Measurements from ENCODE around the gene SLC27A5. TPM values are rescaled to one million over a fixed set of nuclear protein-coding genes. Genes with fewer than 3 reads are reported as not detected.
"Not testable (repeated sequence)": the region's sequence is repeated elsewhere in the genome, so short reads cannot be mapped to it uniquely, and the experiment has no call there.

SLC27A5 gene
- total and polyA plus RNA-seq, 9 of the 15 experiments (the other 6 are each of a cell fraction or from before 2014, with no cell fraction given): 42.2 to 318 (median 64.7) TPM

DNA sequence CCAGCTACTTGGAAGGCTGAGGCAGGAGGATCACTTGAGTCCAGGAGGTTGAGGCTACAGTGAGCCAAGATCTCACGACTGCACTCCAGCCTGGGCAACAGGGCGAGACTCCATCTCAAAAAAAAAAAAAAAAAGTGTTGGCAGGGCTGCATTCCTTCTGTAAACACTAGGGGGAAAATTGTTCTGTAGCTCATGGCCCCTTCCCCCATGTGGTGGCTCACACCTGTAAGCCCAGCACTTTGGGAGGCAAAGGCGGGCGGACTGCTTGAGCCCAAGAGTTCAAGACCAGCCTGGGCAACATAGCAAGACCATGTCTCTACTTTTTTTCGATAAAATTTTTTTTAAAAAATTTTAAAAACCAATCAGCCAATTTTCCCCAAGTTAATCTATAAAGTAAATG lies 27.4 kb downstream of the SLC27A5 start:
- FAIRE-seq; BruUV-seq (replicated peaks); H3K9ac ChIP-seq (ENCODE audit: insufficient read depth in 1 of 2, low read depth in 2 of 2, low read length in 2 of 2); ATAC-seq; H3K27ac ChIP-seq (ENCODE audit: extremely low read depth, low read depth, low read length); intact Hi-C loops (cut with micrococcal nuclease); H3K4me2 ChIP-seq (ENCODE audit: insufficient read depth, low read length); H3K4me3 ChIP-seq; H3K9me3 ChIP-seq (replicated peaks; ENCODE audit: control insufficient read depth, insufficient read depth, low read depth, low read length); H3K9me1 ChIP-seq (ENCODE audit: control insufficient read depth, insufficient read depth, low read length); CTCF ChIA-PET (ENCODE audit: low intra/inter-chr PET ratio); H3K27me3 ChIP-seq (ENCODE audit: control insufficient read depth in 2 of 2, insufficient read depth in 2 of 2, low read length in 2 of 2); H4K20me1 ChIP-seq (replicated peaks; ENCODE audit: control insufficient read depth, insufficient read depth, low read length); in situ Hi-C loops (cut with MboI); H2AFZ ChIP-seq (ENCODE audit: low read depth, low read length): not testable (repeated sequence)
- peak in 1 of 4 experiments; percentile 26 for DNase-seq (ENCODE audit: extremely low read depth in 1 of 4, low spot score in 3 of 4)
- POLR2A ChIA-PET: interaction anchor here (0.6 to 1.1 kb wide), 2 partner anchors 137 to 156 kb away, joined by 3 read pairs; no protein-coding TSS in a partner anchor
- TF ChIP-seq ZNF384 (IDR thresholded peaks at IDR 0.05; ENCODE audit: low read depth, low read length) (peak; percentile 78), RBM25 (IDR thresholded peaks at IDR 0.05; ENCODE audit: low read depth, low read length, severe bottlenecking) (peak; percentile 62)
- TF ChIP-seq, protein P1, sequence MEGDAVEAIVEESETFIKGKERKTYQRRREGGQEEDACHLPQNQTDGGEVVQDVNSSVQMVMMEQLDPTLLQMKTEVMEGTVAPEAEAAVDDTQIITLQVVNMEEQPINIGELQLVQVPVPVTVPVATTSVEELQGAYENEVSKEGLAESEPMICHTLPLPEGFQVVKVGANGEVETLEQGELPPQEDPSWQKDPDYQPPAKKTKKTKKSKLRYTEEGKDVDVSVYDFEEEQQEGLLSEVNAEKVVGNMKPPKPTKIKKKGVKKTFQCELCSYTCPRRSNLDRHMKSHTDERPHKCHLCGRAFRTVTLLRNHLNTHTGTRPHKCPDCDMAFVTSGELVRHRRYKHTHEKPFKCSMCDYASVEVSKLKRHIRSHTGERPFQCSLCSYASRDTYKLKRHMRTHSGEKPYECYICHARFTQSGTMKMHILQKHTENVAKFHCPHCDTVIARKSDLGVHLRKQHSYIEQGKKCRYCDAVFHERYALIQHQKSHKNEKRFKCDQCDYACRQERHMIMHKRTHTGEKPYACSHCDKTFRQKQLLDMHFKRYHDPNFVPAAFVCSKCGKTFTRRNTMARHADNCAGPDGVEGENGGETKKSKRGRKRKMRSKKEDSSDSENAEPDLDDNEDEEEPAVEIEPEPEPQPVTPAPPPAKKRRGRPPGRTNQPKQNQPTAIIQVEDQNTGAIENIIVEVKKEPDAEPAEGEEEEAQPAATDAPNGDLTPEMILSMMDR (IDR thresholded peaks at IDR 0.05 in 2 of 3, conservative IDR thresholded peaks at IDR 0.05 in 1 of 3; ENCODE audit: insufficient read depth in 2 of 3, low read depth in 1 of 3, low read length in 3 of 3): peak in 1 of 3 experiments; percentile 13; a peak in 1 of 6 replicates
- Histone ChIP-seq H3K36me3 (ENCODE audit: control insufficient read depth, insufficient read depth, low read length) (peaks cover 45% of the 10 kb centered on the region; the same call in 2 of the 3 replicates), H3K4me1 (replicated peaks in 1 of 2; ENCODE audit: control insufficient read depth in 2 of 2, insufficient read depth in 2 of 2, low read length in 2 of 2) (peaks cover 7 to 23% of the 10 kb centered on the region in 2 experiments; a peak in 4 of 5 replicates), H3K79me2 (ENCODE audit: control insufficient read depth, insufficient read depth, low read length) (peaks cover 14% of the 10 kb centered on the region)
- 96% methylated on average over 5 of the region's 5 CpGs for WGBS (ENCODE audit: insufficient coverage, low coverage, missing lambda C conversion rate)

DNA sequence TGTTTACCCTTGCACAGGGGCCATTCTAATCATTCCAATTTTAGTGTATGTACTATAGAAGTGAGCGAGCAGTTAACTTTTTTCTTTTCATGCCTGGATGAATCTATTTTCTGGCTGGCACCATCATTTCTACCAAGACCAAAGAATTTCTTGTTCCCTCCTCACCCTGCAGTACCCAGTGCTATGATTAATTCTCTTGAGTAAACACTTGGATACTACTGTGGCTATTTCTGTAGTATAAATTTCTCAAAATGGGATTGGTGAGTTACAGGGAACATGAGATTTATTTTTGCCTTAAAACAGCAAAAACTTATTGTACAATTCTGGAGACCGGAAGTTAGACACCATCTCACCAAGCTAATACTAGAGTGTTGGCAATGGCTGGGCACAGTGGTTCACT lies 28.0 kb downstream of the SLC27A5 start:
- FAIRE-seq (no peak), DNase-seq (ENCODE audit: extremely low read depth in 1 of 4, low spot score in 3 of 4) (no peak), ATAC-seq (no peak)
- H3K4me3 ChIP-seq: no peak overlapping the region
- H3K9ac ChIP-seq (ENCODE audit: insufficient read depth in 1 of 2, low read depth in 2 of 2, low read length in 2 of 2): no peak overlapping the region
- no peak overlapping the region for H2AFZ ChIP-seq (ENCODE audit: low read depth, low read length)
- intact Hi-C loops (cut with micrococcal nuclease): no loop called here
- H3K9me1 ChIP-seq (ENCODE audit: control insufficient read depth, insufficient read depth, low read length): no peaks in the 10 kb centered on the region
- H3K79me2 ChIP-seq (ENCODE audit: control insufficient read depth, insufficient read depth, low read length): peaks cover 8% of the 10 kb centered on the region
- 96% methylated on average over 2 of the region's 2 CpGs for WGBS (ENCODE audit: insufficient coverage, low coverage, missing lambda C conversion rate)
- H3K4me1 ChIP-seq (replicated peaks in 1 of 2; ENCODE audit: control insufficient read depth in 2 of 2, insufficient read depth in 2 of 2, low read length in 2 of 2): peaks cover 1 to 22% of the 10 kb centered on the region in 2 experiments; a peak in 4 of 5 replicates
- H3K27ac ChIP-seq (ENCODE audit: extremely low read depth, low read depth, low read length): no peak overlapping the region
- in situ Hi-C loops (cut with MboI): no loop called here
- peaks cover 48% of the 10 kb centered on the region; the same call in 2 of the 3 replicates for H3K36me3 ChIP-seq (ENCODE audit: control insufficient read depth, insufficient read depth, low read length)
- no TSS peak for BruUV-seq (replicated peaks)
- H3K27me3 ChIP-seq (ENCODE audit: control insufficient read depth in 2 of 2, insufficient read depth in 2 of 2, low read length in 2 of 2): no peaks in the 10 kb centered on the region
- no peaks in the 10 kb centered on the region for H3K9me3 ChIP-seq (replicated peaks; ENCODE audit: control insufficient read depth, insufficient read depth, low read depth, low read length)
- ChIA-PET CTCF (ENCODE audit: low intra/inter-chr PET ratio) (no interaction called here), POLR2A (no interaction called here)
- TF ChIP-seq MTA2 (IDR thresholded peaks at IDR 0.05; ENCODE audit: low read depth) (no peak), CREB3 (tag; conservative IDR thresholded peaks at IDR 0.05; ENCODE audit: low read depth) (no peak)
- TF ChIP-seq, protein P2, sequence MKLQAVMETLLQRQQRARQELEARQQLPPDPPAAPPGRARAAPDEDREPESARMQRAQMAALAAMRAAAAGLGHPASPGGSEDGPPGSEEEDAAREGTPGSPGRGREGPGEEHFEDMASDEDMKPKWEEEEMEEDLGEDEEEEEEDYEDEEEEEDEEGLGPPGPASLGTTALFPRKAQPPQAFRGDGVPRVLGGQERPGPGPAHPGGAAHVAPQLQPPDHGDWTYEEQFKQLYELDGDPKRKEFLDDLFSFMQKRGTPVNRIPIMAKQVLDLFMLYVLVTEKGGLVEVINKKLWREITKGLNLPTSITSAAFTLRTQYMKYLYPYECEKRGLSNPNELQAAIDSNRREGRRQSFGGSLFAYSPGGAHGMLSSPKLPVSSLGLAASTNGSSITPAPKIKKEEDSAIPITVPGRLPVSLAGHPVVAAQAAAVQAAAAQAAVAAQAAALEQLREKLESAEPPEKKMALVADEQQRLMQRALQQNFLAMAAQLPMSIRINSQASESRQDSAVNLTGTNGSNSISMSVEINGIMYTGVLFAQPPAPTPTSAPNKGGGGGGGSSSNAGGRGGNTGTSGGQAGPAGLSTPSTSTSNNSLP (IDR thresholded peaks at IDR 0.05; ENCODE audit: borderline replicate concordance, low read depth, low read length): no peak
- no peak overlapping the region for H3K4me2 ChIP-seq (ENCODE audit: insufficient read depth, low read length)
- H4K20me1 ChIP-seq (replicated peaks; ENCODE audit: control insufficient read depth, insufficient read depth, low read length): no peaks in the 10 kb centered on the region

Measured in K562 (cell line).